ENCODE data around the gene OAT.

OAT gene

DNA sequence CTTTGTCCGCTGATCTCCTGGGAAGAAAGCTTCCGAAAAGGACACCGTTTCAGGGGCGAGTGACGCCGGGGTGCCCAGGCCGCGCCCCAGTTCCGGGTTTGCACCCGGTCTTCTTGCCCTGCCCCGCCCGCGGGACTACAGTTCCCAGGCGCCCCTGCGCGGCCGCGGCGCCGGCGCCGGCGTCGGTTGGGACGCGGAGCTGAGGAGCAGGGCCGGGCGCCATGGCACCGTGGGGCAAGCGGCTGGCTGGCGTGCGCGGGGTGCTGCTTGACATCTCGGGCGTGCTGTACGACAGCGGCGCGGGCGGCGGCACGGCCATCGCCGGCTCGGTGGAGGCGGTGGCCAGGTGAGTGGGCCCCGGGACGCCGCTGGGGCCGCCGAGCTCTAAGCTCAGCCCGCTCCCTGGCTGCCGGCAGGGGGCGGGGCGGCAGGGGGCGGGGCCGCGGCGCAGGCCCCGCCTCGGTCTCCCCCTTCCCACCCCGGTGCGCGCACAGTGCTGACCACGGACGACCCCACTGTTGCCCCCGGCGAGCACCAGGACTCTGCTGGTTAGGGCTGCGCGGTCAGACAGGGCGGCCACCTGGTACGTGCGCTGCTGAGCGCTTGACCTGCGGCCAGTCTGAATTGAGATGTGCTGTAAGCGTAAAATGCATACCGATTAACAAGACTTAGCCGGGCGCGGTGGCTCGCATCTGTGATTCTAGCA lies 43.1 kb upstream of the OAT start, which contains the start of gene LHPP:
Gene LHPP (plus strand): TSS at position 182 of the 706 bp plus-strand sequence. CDS start 40 bp downstream, at position 222.
- DNase-seq (ENCODE audit: low read depth) = no peak
- peak within 1 kb of the TSS; percentile 51 for H3K4me3 ChIP-seq (ENCODE audit: low read depth, low read length)
- TF ChIP-seq, protein P1, sequence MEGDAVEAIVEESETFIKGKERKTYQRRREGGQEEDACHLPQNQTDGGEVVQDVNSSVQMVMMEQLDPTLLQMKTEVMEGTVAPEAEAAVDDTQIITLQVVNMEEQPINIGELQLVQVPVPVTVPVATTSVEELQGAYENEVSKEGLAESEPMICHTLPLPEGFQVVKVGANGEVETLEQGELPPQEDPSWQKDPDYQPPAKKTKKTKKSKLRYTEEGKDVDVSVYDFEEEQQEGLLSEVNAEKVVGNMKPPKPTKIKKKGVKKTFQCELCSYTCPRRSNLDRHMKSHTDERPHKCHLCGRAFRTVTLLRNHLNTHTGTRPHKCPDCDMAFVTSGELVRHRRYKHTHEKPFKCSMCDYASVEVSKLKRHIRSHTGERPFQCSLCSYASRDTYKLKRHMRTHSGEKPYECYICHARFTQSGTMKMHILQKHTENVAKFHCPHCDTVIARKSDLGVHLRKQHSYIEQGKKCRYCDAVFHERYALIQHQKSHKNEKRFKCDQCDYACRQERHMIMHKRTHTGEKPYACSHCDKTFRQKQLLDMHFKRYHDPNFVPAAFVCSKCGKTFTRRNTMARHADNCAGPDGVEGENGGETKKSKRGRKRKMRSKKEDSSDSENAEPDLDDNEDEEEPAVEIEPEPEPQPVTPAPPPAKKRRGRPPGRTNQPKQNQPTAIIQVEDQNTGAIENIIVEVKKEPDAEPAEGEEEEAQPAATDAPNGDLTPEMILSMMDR (IDR thresholded peaks at IDR 0.05; ENCODE audit: control insufficient read depth, extremely low read depth, insufficient read depth) = 0 out of 2 replicates have a peak, but pooled peaks have one; percentile 19

- H3K4me3 ChIP-seq (ENCODE audit: low read depth, low read length) = no peak overlapping the region
- TF ChIP-seq, protein P1 (IDR thresholded peaks at IDR 0.05; ENCODE audit: control insufficient read depth, extremely low read depth, insufficient read depth) = no peak
- DNase-seq (ENCODE audit: low read depth) = no peak
These were observed 41.4 kb upstream of the OAT start for GRCh38 chr10:124460144-124460543.

DNA sequence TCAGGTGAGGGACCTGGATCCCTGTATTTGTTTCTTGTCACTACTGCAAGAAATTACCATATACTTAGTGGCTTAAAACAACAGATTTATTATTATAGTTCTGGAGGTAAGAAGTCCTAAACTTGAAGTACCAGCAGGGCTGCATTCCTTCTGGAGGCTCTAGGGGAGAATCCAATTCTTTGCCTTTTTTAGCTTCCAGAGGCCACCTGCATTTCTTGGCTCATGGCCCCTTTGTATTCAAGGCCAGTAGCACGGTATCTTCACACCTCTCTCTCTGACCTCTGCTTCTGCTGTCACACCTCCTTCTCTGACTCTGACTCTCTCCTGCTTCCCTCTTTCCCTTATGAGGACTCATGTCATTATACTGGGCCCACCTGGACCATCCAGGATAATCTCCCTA lies 40.7 kb upstream of the OAT start:
- TF ChIP-seq, protein P1 (IDR thresholded peaks at IDR 0.05; ENCODE audit: control insufficient read depth, extremely low read depth, insufficient read depth) = no peak
- no peak overlapping the region for H3K4me3 ChIP-seq (ENCODE audit: low read depth, low read length)
- DNase-seq (ENCODE audit: low read depth) = no peak

DNA sequence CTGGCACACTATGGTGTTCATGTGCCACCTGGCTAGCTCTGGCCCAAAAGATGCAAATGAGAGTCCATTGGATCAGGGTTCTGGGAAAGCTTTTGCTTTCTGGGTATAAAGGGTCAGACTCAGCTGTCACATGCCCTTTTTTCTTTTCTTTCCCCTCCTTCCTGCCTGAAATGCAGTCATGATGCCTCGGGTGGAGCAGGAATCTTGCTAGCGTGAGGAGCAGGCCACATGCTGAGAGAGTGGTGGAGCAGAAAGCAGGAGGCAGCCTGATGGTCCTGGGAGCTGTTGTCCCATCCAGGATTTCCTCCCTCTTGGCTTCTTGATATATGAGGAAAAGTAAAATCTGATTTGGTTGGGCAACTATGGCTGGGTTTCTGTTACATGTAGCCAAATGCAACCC lies 40.2 kb upstream of the OAT start:
- TF ChIP-seq, protein P1 (IDR thresholded peaks at IDR 0.05; ENCODE audit: control insufficient read depth, extremely low read depth, insufficient read depth) = no peak
- DNase-seq (ENCODE audit: low read depth) = no peak
- H3K4me3 ChIP-seq (ENCODE audit: low read depth, low read length) = no peak overlapping the region

DNA sequence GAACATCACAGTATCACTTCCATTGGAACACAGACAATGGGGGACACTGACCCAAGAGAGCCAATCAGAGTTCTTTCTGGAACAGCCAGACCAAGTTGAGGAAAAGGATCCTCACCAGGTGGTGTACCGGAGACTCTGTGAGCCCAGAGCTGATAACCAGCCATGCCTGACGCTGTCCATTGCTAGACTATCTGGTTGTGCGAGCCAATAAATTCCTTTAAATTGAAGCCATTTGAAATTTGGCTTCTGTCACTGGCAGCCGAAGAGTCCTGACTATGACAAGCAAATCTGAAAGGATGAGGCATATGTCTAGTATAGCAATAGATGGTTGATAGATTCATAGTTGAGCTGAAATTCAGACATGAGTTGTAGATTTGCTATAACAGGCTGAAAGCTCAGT lies 39.8 kb upstream of the OAT start:
- no peak for DNase-seq (ENCODE audit: low read depth)
- no peak overlapping the region for H3K4me3 ChIP-seq (ENCODE audit: low read depth, low read length)
- TF ChIP-seq, protein P1 (IDR thresholded peaks at IDR 0.05; ENCODE audit: control insufficient read depth, extremely low read depth, insufficient read depth) = no peak

DNA sequence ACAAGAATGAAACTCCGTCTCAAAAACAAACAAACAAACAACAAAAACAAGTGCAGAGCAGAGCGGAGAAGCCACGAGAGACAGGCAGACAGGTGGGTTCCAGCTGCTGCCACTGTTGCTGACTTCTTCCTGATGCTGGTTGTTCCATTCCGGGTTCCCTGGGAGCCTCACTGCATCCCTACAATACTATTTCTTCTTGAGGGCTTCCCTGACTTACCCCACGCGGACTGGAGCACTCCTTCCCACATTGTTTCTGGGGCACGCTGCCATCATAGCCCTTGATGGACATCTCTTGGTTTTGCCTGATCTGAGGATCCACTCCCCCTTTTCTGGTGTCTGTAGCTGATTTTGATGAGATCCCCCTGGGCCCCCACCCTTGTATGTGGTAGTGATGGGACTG lies 36.7 kb upstream of the OAT start:
- H3K4me3 ChIP-seq (ENCODE audit: low read depth, low read length) = no peak overlapping the region
- DNase-seq (ENCODE audit: low read depth) = no peak
- TF ChIP-seq, protein P1 (IDR thresholded peaks at IDR 0.05; ENCODE audit: control insufficient read depth, extremely low read depth, insufficient read depth) = no peak

Measured in LNCaP clone FGC (cell line).